ENCODE data around the gene RAD51B. TPM values are rescaled to one million over a fixed set of nuclear protein-coding genes. Genes with fewer than 3 reads are reported as not detected.

The RAD51B gene
- total RNA-seq, 6 donors from 2014 or later, result 10.6 to 63.9 (median 18.4) TPM

DNA sequence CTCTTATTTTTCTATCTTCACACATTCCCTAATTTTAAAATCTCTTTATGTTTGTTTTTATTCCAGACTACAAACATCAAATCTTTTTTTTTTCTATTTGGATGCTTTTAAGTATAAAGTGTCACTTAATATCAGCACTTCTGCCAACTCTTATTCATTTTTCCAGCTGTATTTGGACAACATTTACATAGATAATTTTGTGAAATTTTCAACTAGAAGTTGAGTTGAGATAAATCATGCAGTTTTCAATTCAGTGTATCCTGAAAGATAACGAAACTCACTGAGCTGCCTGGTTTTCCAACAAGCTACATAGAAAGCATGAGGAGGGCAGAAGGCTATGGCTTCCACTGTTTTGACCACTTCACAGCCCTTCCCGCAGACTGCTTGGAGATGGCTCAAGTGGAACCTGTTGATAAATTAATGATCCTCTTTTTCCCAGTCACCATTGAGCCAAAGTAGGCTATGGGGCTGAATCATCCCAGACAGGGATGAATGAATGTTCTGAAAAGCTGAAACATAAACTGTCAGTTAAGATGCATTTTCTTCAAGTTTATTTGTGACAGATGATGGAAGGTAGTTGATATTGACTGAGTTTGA is 213.9 kb downstream of the RAD51B start:
- Histone ChIP-seq H3K9me3 (no peaks in the 10 kb centered on the region), H3K4me1 (no peaks in the 10 kb centered on the region), H3K27ac (no peak overlapping the region), H3K36me3 (no peaks in the 10 kb centered on the region), H3K4me3 (no peak overlapping the region), H3K27me3 (no peaks in the 10 kb centered on the region)
- no peak for DNase-seq
- TF ChIP-seq, protein P1, sequence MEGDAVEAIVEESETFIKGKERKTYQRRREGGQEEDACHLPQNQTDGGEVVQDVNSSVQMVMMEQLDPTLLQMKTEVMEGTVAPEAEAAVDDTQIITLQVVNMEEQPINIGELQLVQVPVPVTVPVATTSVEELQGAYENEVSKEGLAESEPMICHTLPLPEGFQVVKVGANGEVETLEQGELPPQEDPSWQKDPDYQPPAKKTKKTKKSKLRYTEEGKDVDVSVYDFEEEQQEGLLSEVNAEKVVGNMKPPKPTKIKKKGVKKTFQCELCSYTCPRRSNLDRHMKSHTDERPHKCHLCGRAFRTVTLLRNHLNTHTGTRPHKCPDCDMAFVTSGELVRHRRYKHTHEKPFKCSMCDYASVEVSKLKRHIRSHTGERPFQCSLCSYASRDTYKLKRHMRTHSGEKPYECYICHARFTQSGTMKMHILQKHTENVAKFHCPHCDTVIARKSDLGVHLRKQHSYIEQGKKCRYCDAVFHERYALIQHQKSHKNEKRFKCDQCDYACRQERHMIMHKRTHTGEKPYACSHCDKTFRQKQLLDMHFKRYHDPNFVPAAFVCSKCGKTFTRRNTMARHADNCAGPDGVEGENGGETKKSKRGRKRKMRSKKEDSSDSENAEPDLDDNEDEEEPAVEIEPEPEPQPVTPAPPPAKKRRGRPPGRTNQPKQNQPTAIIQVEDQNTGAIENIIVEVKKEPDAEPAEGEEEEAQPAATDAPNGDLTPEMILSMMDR (IDR thresholded peaks at IDR 0.05), result no peak
- TF ChIP-seq POLR2AphosphoS5 (IDR thresholded peaks at IDR 0.05), result no peak
- no peak for TF ChIP-seq POLR2A (IDR thresholded peaks at IDR 0.05)
- no peak for TF ChIP-seq EP300 (IDR thresholded peaks at IDR 0.05)
- WGBS, 2 donors, result 42 to 83% methylated on average over 2 of the region's 2 CpGs
- ATAC-seq (ENCODE audit: low FRiP score in 2 of 2), result no peak

- ATAC-seq (ENCODE audit: low FRiP score in 2 of 2), result no peak
- Histone ChIP-seq H3K27ac (no peak overlapping the region), H3K36me3 (no peaks in the 10 kb centered on the region), H3K4me3 (no peak overlapping the region), H3K27me3 (no peaks in the 10 kb centered on the region), H3K4me1 (no peaks in the 10 kb centered on the region), H3K9me3 (no peaks in the 10 kb centered on the region)
- no peak for TF ChIP-seq POLR2AphosphoS5 (IDR thresholded peaks at IDR 0.05)
- no peak for TF ChIP-seq POLR2A (IDR thresholded peaks at IDR 0.05)
- no peak for TF ChIP-seq EP300 (IDR thresholded peaks at IDR 0.05)
- TF ChIP-seq, protein P1 (IDR thresholded peaks at IDR 0.05), result no peak
- WGBS, 2 donors, result 73 to 86% methylated on average over 2 of the region's 2 CpGs
- DNase-seq, result no peak
Measured at GRCh38 chr14:68034896-68035295, 215.3 kb downstream of the RAD51B start.

- 89% methylated on average over 6 of the region's 6 CpGs for WGBS, 2 donors
- no peak for ATAC-seq (ENCODE audit: low FRiP score in 2 of 2)
- DNase-seq, result no peak
Measured at GRCh38 chr14:68036202-68036601, 216.6 kb downstream of the RAD51B start.

DNA sequence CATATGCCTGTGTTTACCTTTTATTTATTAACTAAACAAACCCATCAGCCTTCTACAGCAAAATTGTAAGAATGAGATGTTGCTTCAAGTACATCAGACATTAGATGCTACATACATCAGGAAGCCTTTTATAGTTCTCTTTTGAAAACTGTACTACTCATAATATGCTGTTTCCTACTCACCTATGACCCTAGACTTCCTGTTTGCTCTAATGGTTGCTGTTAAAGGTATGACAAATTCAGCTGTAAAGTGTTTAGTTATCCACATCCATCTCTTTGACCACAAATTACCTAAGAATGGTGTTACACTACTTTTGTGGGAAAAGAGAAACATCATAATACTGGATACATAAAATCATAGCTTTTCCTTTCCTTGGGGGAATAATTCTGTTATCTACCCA is 220.0 kb downstream of the RAD51B start:
- Histone ChIP-seq H3K27ac (no peak overlapping the region), H3K36me3 (no peaks in the 10 kb centered on the region), H3K27me3 (no peaks in the 10 kb centered on the region), H3K4me1 (peaks cover 0 to 9% (median 5%) of the 10 kb centered on the region in 4 donors), H3K9me3 (no peaks in the 10 kb centered on the region), H3K4me3 (no peak overlapping the region)
- no peak for ATAC-seq (ENCODE audit: low FRiP score in 2 of 2)
- TF ChIP-seq EP300 (IDR thresholded peaks at IDR 0.05) (no peak), POLR2AphosphoS5 (IDR thresholded peaks at IDR 0.05) (no peak), POLR2A (IDR thresholded peaks at IDR 0.05) (no peak)
- TF ChIP-seq, protein P1 (IDR thresholded peaks at IDR 0.05), result no peak
- DNase-seq, result no peak

More at GRCh38 chr14:68036202-68036601, 216.6 kb downstream of the RAD51B start:
- TF ChIP-seq POLR2A (IDR thresholded peaks at IDR 0.05) (no peak), POLR2AphosphoS5 (IDR thresholded peaks at IDR 0.05) (no peak), EP300 (IDR thresholded peaks at IDR 0.05) (no peak)
- TF ChIP-seq, protein P1 (IDR thresholded peaks at IDR 0.05), result no peak
- no peaks in the 10 kb centered on the region for H3K9me3 ChIP-seq
- H3K36me3 ChIP-seq, result no peaks in the 10 kb centered on the region
- H3K27ac ChIP-seq, result no peak overlapping the region
- no peak overlapping the region for H3K4me3 ChIP-seq
- H3K4me1 ChIP-seq, result no peaks in the 10 kb centered on the region
- no peaks in the 10 kb centered on the region for H3K27me3 ChIP-seq

Measured in upper lobe of left lung (tissue), 6 donors.